HG03354 (cell line): ENCODE data around the gene RIPK4.
"Not testable (repeated sequence)": the region's sequence is repeated elsewhere in the genome, so short reads cannot be mapped to it uniquely, and the experiment has no call there.

Experiments used
- ATAC-seq: cut with Tn5 transposase; IDR thresholded peaks from one replicate; pipeline ENCODE4 v1.9.1; 2021; ENCODE audit warnings: mild to moderate bottlenecking; ENCODE audit not compliant: unreplicated experiment, poor library complexity, severe bottlenecking

Gene RIPK4

GRCh38 chr21:41705546-41706262 is 61.1 kb downstream of the RIPK4 start:
- no peak for ATAC-seq

GRCh38 chr21:41703857-41704501 is 62.9 kb downstream of the RIPK4 start:
- no peak for ATAC-seq

GRCh38 chr21:41701749-41702148 is 65.1 kb downstream of the RIPK4 start:
- no peak for ATAC-seq

GRCh38 chr21:41699311-41699710 is 67.5 kb downstream of the RIPK4 start:
- ATAC-seq = no peak

GRCh38 chr21:41698071-41698470 is 68.8 kb downstream of the RIPK4 start:
- ATAC-seq = no peak

- no peak for ATAC-seq
Observed at GRCh38 chr21:41695513-41695912, 71.3 kb downstream of the RIPK4 start.

- ATAC-seq = not testable (repeated sequence)
Observed at GRCh38 chr21:41694042-41694441, 72.8 kb downstream of the RIPK4 start.

GRCh38 chr21:41692185-41692565 is 74.7 kb downstream of the RIPK4 start:
- ATAC-seq = no peak

GRCh38 chr21:41691205-41692184 is 75.4 kb downstream of the RIPK4 start:
- ATAC-seq = no peak
